Panc1 (cell line): ENCODE measurements around the gene MS4A6A.

Source experiments
- POLR2AphosphoS5 ChIP-seq: IDR thresholded peaks from 2 replicates; pipeline ENCODE4 v1.6.1; 2012; ENCODE audit warnings: mild to moderate bottlenecking, low read depth, low read length, moderate library complexity
- TF ChIP-seq, protein P1 (sequence below): fragments of 450-650 bp; IDR thresholded peaks from 2 replicates; pipeline ENCODE4 v1.5.1; 2017; ENCODE audit warnings: mild to moderate bottlenecking

DNA sequence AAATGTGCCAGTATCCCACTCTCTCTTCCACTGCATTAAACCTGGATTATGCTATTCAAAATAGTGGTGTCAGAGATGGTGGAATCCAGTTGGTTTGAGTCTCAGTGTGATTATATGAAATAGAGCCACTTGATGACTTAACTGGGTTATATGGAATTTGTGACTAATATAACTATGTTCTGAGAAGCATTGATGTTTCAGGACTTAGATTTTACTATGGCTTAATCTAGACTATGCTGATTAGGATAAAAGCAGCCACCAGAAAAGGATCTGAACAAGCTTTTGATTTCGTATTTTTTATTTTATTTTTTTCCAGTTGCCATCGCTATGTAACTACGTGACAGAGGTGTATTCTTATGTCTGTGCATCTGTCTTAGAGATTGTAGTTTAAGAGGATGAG lies 39.1 kb downstream of the MS4A6A start:
- TF ChIP-seq, protein P1, sequence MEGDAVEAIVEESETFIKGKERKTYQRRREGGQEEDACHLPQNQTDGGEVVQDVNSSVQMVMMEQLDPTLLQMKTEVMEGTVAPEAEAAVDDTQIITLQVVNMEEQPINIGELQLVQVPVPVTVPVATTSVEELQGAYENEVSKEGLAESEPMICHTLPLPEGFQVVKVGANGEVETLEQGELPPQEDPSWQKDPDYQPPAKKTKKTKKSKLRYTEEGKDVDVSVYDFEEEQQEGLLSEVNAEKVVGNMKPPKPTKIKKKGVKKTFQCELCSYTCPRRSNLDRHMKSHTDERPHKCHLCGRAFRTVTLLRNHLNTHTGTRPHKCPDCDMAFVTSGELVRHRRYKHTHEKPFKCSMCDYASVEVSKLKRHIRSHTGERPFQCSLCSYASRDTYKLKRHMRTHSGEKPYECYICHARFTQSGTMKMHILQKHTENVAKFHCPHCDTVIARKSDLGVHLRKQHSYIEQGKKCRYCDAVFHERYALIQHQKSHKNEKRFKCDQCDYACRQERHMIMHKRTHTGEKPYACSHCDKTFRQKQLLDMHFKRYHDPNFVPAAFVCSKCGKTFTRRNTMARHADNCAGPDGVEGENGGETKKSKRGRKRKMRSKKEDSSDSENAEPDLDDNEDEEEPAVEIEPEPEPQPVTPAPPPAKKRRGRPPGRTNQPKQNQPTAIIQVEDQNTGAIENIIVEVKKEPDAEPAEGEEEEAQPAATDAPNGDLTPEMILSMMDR = no peak
- no peak for TF ChIP-seq POLR2AphosphoS5
